Mucosa of descending colon (tissue), 3 donors: ENCODE measurements around the gene PDCD7. TPM values are rescaled to one million over a fixed set of nuclear protein-coding genes. Genes with fewer than 3 reads are reported as not detected.
A peak's percentile ranks its signal among the peaks of the same experiment; 100 is the strongest.

Source experiments
- ATAC-seq: fragments of 200-7000 bp; cut with Tn5 transposase; one replicate; pipeline ENCODE4 v1.9.1; 2020; ENCODE audit warnings: mild to moderate bottlenecking, moderate library complexity
- DNase-seq, 3 donors: peaks; one replicate each; pipeline ENCODE4 v3.0.0-alpha.2; 2020
- H3K36me3 ChIP-seq: fragments of 200-600 bp; one replicate; pipeline ENCODE4 v1.8.0; 2021; ENCODE audit warnings: low read depth, mild to moderate bottlenecking
- H3K4me1 ChIP-seq: fragments of 200-600 bp; one replicate; pipeline ENCODE4 v1.8.0; 2021; ENCODE audit warnings: low read depth, mild to moderate bottlenecking
- H3K4me3 ChIP-seq: fragments of 200-600 bp; one replicate; pipeline ENCODE4 v1.8.0; 2021; ENCODE audit warnings: mild to moderate bottlenecking
- H3K9me3 ChIP-seq: fragments of 200-600 bp; one replicate; pipeline ENCODE4 v1.8.0; 2021; ENCODE audit warnings: mild to moderate bottlenecking
- CTCF ChIP-seq: fragments of 200-600 bp; IDR thresholded peaks from one replicate; pipeline ENCODE4 v1.8.0; 2022; ENCODE audit warnings: antibody characterized with exemption, mild to moderate bottlenecking
- intact Hi-C, 2 donors: fragments of 100-400 bp; cut with DNase I in 1 of 2; cut with micrococcal nuclease in 1 of 2; formaldehyde crosslinking; loops; one replicate each; pipeline versions ENCODE4 v1.11.0 to v1.11.1; 2022; cut with DNase I, micrococcal nuclease
- total RNA-seq, 3 donors: library from RNA; stranded (reverse); fragmentation: NEBNext Ultra II Directional in 2 of 3; extraction: Animal tissue kit (Norgen Biotek cat#: 25700) in 2 of 3; gene quantifications; one replicate each; pipeline versions ENCODE4 v1.2.1 to v1.2.4, GENCODE V29; 2021 to 2023
- donor health status: DM: no; HTN: no; CAD: no; lungs with moderate emphysema.
- donor health status: DM: no; HTN: no; CAD: no.
- donor health status: DM: no; HTN: yes; CAD: no.

PDCD7 gene
- total RNA-seq, 3 donors from 2014 or later, result 12.0 to 32.9 (median 13.4) TPM

DNA sequence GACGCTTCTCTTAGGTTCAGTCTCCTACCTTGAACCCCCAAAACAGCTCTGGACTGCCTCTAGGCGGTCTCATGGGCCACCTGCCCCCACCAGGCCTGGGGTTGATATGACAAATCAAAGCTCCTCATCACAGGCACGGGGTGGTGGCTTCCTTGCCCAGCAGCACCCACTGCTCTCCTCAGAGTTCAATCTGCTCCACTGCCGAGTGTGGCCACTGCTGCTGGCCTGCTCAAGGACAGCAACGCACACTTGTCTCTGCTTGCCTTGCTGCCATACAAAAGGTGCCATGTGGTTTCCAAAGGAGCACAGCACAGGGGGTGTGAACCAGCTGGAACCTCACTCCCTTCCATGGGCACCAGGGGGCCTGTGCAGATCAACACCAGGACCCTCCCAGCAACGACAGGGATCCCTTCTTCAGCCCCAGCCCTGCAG lies 46.9 kb downstream of the PDCD7 start:
- H3K4me3 ChIP-seq, result no peak overlapping the region
- ATAC-seq (no peak), DNase-seq (no peak)
- intact Hi-C loops, result loop anchor here in 1 of 2 donors (10.0 kb wide), 1 partner anchor 52 kb away; no protein-coding TSS in a partner anchor
- no peaks in the 10 kb centered on the region for H3K36me3 ChIP-seq
- peaks cover 34% of the 10 kb centered on the region for H3K4me1 ChIP-seq
- TF ChIP-seq CTCF, result no peak
- no peaks in the 10 kb centered on the region for H3K9me3 ChIP-seq

DNA sequence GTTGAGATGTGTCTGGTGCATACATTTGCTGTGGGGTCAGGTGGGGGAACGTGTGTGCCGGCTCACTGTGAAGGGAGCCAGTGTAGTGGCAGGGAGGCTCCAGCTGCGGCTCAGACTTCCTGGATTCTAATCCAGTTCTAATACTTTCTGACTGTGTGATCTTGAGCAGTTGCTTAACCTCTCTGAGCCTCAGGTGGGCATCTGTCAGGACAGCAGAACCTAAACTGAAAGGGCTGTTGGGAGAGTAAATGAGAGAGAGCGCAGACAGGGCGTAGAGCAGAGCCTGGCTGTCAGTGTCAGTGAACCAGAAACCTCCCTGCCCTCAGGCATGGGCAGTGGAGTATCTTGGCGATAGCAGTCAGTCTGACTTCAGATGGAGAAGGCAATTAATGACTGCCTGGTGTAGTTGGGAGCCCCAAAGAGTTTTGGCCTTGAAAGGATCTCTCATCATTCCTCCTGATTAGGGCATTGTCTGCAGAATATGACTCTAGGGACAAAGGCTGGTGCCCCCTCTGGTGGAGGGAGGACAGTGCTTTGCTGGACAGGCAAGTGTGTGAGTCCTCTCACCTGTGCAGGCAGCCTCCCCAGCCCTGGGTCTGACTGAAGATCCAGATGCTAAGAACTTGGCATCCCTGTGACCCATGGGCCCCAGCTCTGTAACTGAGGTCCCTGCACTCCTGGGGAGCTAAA lies 47.5 kb downstream of the PDCD7 start:
- no peaks in the 10 kb centered on the region for H3K36me3 ChIP-seq
- DNase-seq (peak in 2 of 3 donors; percentile 62 to 71), ATAC-seq (peak; percentile 21)
- intact Hi-C loops, result loop anchor here in 1 of 2 donors (10.0 kb wide), 1 partner anchor 51 kb away; no protein-coding TSS in a partner anchor
- no peak overlapping the region for H3K4me3 ChIP-seq
- peaks cover 35% of the 10 kb centered on the region for H3K4me1 ChIP-seq
- peak; percentile 20 for TF ChIP-seq CTCF
- H3K9me3 ChIP-seq, result no peaks in the 10 kb centered on the region

- intact Hi-C loops, result loop anchor here in 1 of 2 donors (10.0 kb wide), 1 partner anchor 50 kb away; no protein-coding TSS in a partner anchor
These were observed 48.3 kb downstream of the PDCD7 start for GRCh38 chr15:65085207-65085753.

GRCh38 chr15:65084500-65085206 lies 49.0 kb downstream of the PDCD7 start:
- DNase-seq, result no peak
- intact Hi-C loops, result loop anchor here in 1 of 2 donors (10.0 kb wide), 1 partner anchor 50 kb away; no protein-coding TSS in a partner anchor
- H3K4me1 ChIP-seq, result peaks cover 35% of the 10 kb centered on the region

More at GRCh38 chr15:65085207-65085753, 48.3 kb downstream of the PDCD7 start:
- no peaks in the 10 kb centered on the region for H3K36me3 ChIP-seq
- H3K4me3 ChIP-seq, result no peak overlapping the region
- H3K9me3 ChIP-seq, result no peaks in the 10 kb centered on the region
- no peak for TF ChIP-seq CTCF
- ATAC-seq, result no peak
- H3K4me1 ChIP-seq, result peaks cover 35% of the 10 kb centered on the region
- DNase-seq, result no peak

More at GRCh38 chr15:65084500-65085206, 49.0 kb downstream of the PDCD7 start:
- Histone ChIP-seq H3K4me3 (no peak overlapping the region), H3K9me3 (no peaks in the 10 kb centered on the region), H3K36me3 (no peaks in the 10 kb centered on the region)
- no peak for ATAC-seq
- TF ChIP-seq CTCF, result no peak
